Testis (tissue), 2 donors: Measurements from ENCODE around the gene DDRGK1.

Source experiments
- POLR2A ChIP-seq: fragments of 450-650 bp; IDR thresholded peaks from one replicate; pipeline ENCODE4 v1.6.1; 2017; ENCODE audit warnings: antibody characterized with exemption, mild to moderate bottlenecking, moderate library complexity
- TF ChIP-seq, protein P1 (sequence below), 3 experiments: fragments of 450-650 bp in 2 of 3; fragments of 200-600 bp in 1 of 3; sonication (generic) in 1 of 3; IDR thresholded peaks; one replicate each; pipeline ENCODE4 v1.5.1; 2016 to 2019; ENCODE audit warnings: antibody characterized with exemption in 3 of 3, mild to moderate bottlenecking in 2 of 3, moderate library complexity in 1 of 3

DNA sequence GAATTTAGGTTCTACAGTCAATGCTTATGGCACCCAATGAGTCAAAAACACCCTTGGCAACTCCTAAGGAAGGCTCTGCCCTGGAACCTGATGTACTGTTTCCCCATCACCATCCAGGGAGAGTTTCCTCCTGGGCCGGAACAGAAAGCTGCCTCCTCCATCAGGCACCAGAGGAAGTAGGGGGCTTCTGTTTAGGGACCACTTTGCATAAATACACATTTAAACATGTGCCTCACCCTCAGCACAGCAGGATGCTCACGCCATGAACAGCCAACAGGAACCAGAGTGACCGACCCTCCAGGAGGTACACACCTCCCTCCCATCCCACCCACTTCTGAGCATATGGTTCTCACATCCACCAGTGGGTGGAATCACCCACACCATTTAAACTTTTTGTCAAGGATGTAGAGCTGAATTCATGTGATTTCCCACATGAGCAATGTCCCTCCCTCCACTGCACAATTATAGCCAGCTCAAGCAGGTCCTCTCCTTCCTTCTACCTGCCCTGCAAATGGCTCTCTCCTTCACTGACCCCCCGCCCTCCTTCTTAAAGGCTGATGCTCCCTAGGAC lies 14.8 kb downstream of the DDRGK1 start:
- TF ChIP-seq, protein P1, sequence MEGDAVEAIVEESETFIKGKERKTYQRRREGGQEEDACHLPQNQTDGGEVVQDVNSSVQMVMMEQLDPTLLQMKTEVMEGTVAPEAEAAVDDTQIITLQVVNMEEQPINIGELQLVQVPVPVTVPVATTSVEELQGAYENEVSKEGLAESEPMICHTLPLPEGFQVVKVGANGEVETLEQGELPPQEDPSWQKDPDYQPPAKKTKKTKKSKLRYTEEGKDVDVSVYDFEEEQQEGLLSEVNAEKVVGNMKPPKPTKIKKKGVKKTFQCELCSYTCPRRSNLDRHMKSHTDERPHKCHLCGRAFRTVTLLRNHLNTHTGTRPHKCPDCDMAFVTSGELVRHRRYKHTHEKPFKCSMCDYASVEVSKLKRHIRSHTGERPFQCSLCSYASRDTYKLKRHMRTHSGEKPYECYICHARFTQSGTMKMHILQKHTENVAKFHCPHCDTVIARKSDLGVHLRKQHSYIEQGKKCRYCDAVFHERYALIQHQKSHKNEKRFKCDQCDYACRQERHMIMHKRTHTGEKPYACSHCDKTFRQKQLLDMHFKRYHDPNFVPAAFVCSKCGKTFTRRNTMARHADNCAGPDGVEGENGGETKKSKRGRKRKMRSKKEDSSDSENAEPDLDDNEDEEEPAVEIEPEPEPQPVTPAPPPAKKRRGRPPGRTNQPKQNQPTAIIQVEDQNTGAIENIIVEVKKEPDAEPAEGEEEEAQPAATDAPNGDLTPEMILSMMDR (IDR thresholded peaks at IDR 0.05) = no peak
- TF ChIP-seq POLR2A = no peak
